Adrenal gland (tissue), 12 donors: ENCODE results near the gene ISL2. TPM values are rescaled to one million over a fixed set of nuclear protein-coding genes. Genes with fewer than 3 reads are reported as not detected.

ENCODE experiments used
- DNase-seq, 7 donors: peaks; one replicate each; pipeline ENCODE4 v3.0.0-alpha.2; 2019 to 2020
- H3K27ac ChIP-seq, 5 donors: fragments of 200-600 bp; sonication (generic) in 4 of 5; 1 replicate in 3 of 5; 2 replicates in 2 of 5; pipeline versions ENCODE4 v1.5.1 to v1.8.0; 2016 to 2020; ENCODE audit warnings: mild to moderate bottlenecking in 1 of 5
- H3K27me3 ChIP-seq: fragments of 200-600 bp; 2 replicates; pipeline ENCODE4 v1.8.0; 2021
- H3K36me3 ChIP-seq, 2 donors: fragments of 200-600 bp; replicated peaks in 1 of 2; 1 replicate in 1 of 2; 2 replicates in 1 of 2; pipeline versions ENCODE4 v1.5.1 to v1.8.0; 2018 to 2022
- H3K4me1 ChIP-seq, 2 donors: fragments of 200-600 bp; replicated peaks in 1 of 2; 1 replicate in 1 of 2; 2 replicates in 1 of 2; pipeline versions ENCODE4 v1.5.1 to v1.8.0; 2018 to 2021
- H3K4me3 ChIP-seq, 4 donors: fragments of 200-600 bp; sonication (generic) in 3 of 4; one replicate each; pipeline ENCODE4 v1.5.1; 2016 to 2018
- H3K9me3 ChIP-seq, 3 donors: fragments of 200-600 bp; sonication (generic) in 1 of 3; replicated peaks in 1 of 3; 1 replicate in 2 of 3; 2 replicates in 1 of 3; pipeline versions ENCODE4 v1.5.1 to v1.8.0; 2016 to 2021
- CTCF ChIP-seq, 6 experiments: fragments of 450-650 bp in 4 of 6; fragments of 200-600 bp in 2 of 6; sonication (generic) in 1 of 6; IDR thresholded peaks; 1 replicate in 5 of 6; 2 replicates in 1 of 6; pipeline versions ENCODE4 v1.5.1 to v1.8.0; 2016 to 2021; ENCODE audit warnings: antibody characterized with exemption in 6 of 6, mild to moderate bottlenecking in 2 of 6, moderate library complexity in 1 of 6
- POLR2A ChIP-seq, 2 donors: fragments of 450-650 bp; IDR thresholded peaks; one replicate each; pipeline ENCODE4 v1.6.1; 2017; ENCODE audit warnings: antibody characterized with exemption in 2 of 2, mild to moderate bottlenecking in 2 of 2, moderate library complexity in 1 of 2
- WGBS, 4 donors: extraction: QIAGEN DNeasy Blood & Tissue Kit in 2 of 4; methylation state at CpG; one replicate each; pipeline versions ENCODE4 v1.1.5 to v1.1.7; 2013 to 2017; 5-methylcytosine and 5-hydroxymethylcytosine counted together
- intact Hi-C, 2 donors: fragments of 100-400 bp; cut with DNase I; formaldehyde crosslinking; loops; one replicate each; pipeline versions ENCODE4 v1.14.1 to v1.15.0; 2022 to 2023
- polyA plus RNA-seq, 3 donors: library from polyadenylated mRNA; stranded (reverse); fragments of 200-250 nt in 2 of 3; fragments of 350-450 nt in 1 of 3; fragmentation: Illumina TruSeq in 1 of 3; extraction: RNeasy Lipid Tissue Mini Kit (QIAGEN cat#74804) in 1 of 3; gene quantifications; one replicate each; pipeline ENCODE4 v1.2.3, GENCODE V29; 2013 to 2014
- total RNA-seq, 9 donors: library from RNA; depleted of rRNA in 4 of 9; stranded (reverse); fragments of >200 nt in 4 of 9; fragments of 120-200 nt in 1 of 9; fragmentation: NEBNext Ultra II Directional in 1 of 9; extraction: Animal tissue kit (Norgen Biotek cat#: 25700) in 1 of 9; gene quantifications; one replicate each; pipeline versions ENCODE4 v1.1.0 to v1.2.4, GENCODE V29; 2013 to 2023
- donor health status: healthy with polysubstance abuse.
- donor health status: Bipolar disorder and iron deficiency.
- donor health status: DM: yes; HTN: yes; CAD: no.
- donor health status: DM: no; HTN: no; CAD: no.
- donor health status: DM: no; HTN: no; CAD: no.
- donor health status: DM: yes; HTN: yes; CAD: no.

ISL2 gene
- total and polyA plus RNA-seq, 12 donors, result 0.03 to 0.11 TPM; not detected in 10

GRCh38 chr15:76343313-76343996, 6.9 kb downstream of the ISL2 start:
- H3K27me3 ChIP-seq, result peaks cover 95% of the 10 kb centered on the region
- no peak for DNase-seq

GRCh38 chr15:76344893-76345582, 8.5 kb downstream of the ISL2 start:
- Histone ChIP-seq H3K27ac (no peak overlapping the region), H3K36me3 (no peaks in the 10 kb centered on the region), H3K27me3 (peaks cover 79% of the 10 kb centered on the region), H3K4me3 (no peak overlapping the region), H3K9me3 (no peaks in the 10 kb centered on the region), H3K4me1 (peaks cover 27 to 46% of the 10 kb centered on the region in 2 donors)
- no peak for DNase-seq
- intact Hi-C loops, result no loop called here
- 38 to 48% (median 41%) methylated on average over 3 of the region's 3 CpGs for WGBS, 4 donors
- TF ChIP-seq CTCF (IDR thresholded peaks at IDR 0.05), result no peak
- TF ChIP-seq POLR2A (IDR thresholded peaks at IDR 0.05), result no peak

More at GRCh38 chr15:76343313-76343996, 6.9 kb downstream of the ISL2 start:
- Histone ChIP-seq H3K27ac (no peak overlapping the region), H3K4me1 (peaks cover 31 to 52% of the 10 kb centered on the region in 2 donors), H3K9me3 (no peaks in the 10 kb centered on the region), H3K4me3 (peak overlapping the region in 1 of 4 donors; percentile 41), H3K36me3 (no peaks in the 10 kb centered on the region)
- 39 to 51% (median 44%) methylated on average over 16 of the region's 16 CpGs for WGBS, 4 donors
- TF ChIP-seq CTCF (IDR thresholded peaks at IDR 0.05) (no peak), POLR2A (IDR thresholded peaks at IDR 0.05) (no peak)
- intact Hi-C loops, result no loop called here

GRCh38 chr15:76345583-76345879, 9.0 kb downstream of the ISL2 start:
- H3K36me3 ChIP-seq, result no peaks in the 10 kb centered on the region
- H3K4me3 ChIP-seq, result no peak overlapping the region
- intact Hi-C loops, result no loop called here
- no peak for DNase-seq
- no peaks in the 10 kb centered on the region for H3K9me3 ChIP-seq
- H3K27ac ChIP-seq, result no peak overlapping the region
- H3K4me1 ChIP-seq, result peaks cover 22 to 41% of the 10 kb centered on the region in 2 donors
- TF ChIP-seq CTCF (IDR thresholded peaks at IDR 0.05), result no peak
- TF ChIP-seq POLR2A (IDR thresholded peaks at IDR 0.05), result no peak
- peaks cover 74% of the 10 kb centered on the region for H3K27me3 ChIP-seq
- WGBS, 4 donors, result 18 to 25% (median 22%) methylated on average over 7 of the region's 7 CpGs

GRCh38 chr15:76345880-76346668, 9.5 kb downstream of the ISL2 start:
- TF ChIP-seq POLR2A (IDR thresholded peaks at IDR 0.05) (no peak), CTCF (IDR thresholded peaks at IDR 0.05) (no peak)
- Histone ChIP-seq H3K4me1 (peaks cover 17 to 36% of the 10 kb centered on the region in 2 donors), H3K27me3 (peaks cover 68% of the 10 kb centered on the region), H3K27ac (no peak overlapping the region), H3K9me3 (no peaks in the 10 kb centered on the region), H3K36me3 (no peaks in the 10 kb centered on the region), H3K4me3 (peak overlapping the region in 1 of 4 donors; percentile 48)
- intact Hi-C loops, result no loop called here
- 6 to 19% (median 9%) methylated on average over 15 to 65 of the region's 65 CpGs for WGBS, 4 donors
- no peak for DNase-seq
